Stimulated activated naive CD8-positive, alpha-beta T cell treated with anti-CD3 and anti-CD28 coated beads, Interleukin-15, Interleukin-2, amounts not matched to agents 100 ng/mL and 50 ng/mL, for 24 hours (primary cell): ENCODE measurements around the gene SYF2.
"Not testable (repeated sequence)": the region's sequence is repeated elsewhere in the genome, so short reads cannot be mapped to it uniquely, and the experiment has no call there.

Experiments
- H3K27ac Mint-ChIP-seq: one replicate; pipeline ENCODE4 v1.8.0; 2021; ENCODE audit warnings: mild to moderate bottlenecking, mixed read lengths
- H3K27me3 Mint-ChIP-seq: one replicate; pipeline ENCODE4 v1.8.0; 2021; ENCODE audit warnings: mixed read lengths
- H3K36me3 Mint-ChIP-seq: one replicate; pipeline ENCODE4 v1.8.0; 2021; ENCODE audit warnings: low read depth, mixed read lengths
- H3K4me1 Mint-ChIP-seq: one replicate; pipeline ENCODE4 v1.8.0; 2021; ENCODE audit warnings: low read depth, mixed read lengths
- H3K4me3 Mint-ChIP-seq: one replicate; pipeline ENCODE4 v1.8.0; 2021; ENCODE audit warnings: mild to moderate bottlenecking, mixed read lengths
- H3K9me3 Mint-ChIP-seq: one replicate; pipeline ENCODE4 v1.8.0; 2021; ENCODE audit warnings: mixed read lengths

The SYF2 gene

DNA sequence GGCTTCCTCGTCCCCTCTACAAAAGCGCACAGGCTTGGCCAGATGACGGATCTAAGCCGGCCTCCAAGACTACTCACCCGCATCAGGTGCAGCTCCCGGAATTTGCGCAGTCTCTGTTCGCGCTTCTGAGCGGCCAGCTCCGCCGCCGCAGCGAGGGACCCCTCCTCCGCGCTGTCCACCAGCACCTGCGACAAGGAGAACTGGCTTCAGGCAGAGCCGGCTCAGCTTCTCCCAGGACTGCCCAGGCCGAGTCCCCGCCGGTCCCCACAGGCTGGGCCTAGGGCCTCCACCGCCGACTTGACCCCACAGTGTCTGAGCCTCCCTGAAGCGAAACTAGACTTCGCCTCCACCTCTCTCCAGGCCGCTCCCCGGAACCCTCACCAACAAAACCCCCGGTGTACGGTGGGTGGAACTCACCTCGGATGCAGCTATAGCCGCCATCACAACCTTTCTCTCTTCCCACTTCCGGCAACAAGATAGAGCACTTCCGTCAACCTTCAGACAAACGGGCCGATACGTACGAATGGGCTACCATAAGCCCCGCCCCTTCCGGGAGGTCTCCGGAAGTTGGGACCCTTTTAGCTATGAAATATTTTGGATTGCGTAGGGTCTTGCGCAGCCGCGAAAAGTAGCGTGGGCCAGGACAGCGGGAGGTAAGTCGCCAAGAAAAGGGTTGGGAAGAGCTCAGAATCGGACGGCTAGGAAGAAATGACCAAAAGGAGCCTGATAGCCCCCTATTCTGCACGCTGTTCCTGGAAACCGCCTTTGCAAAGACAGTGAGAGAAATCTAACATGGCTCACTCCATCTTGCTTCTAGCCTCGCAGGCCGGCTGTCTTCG is at the start of gene SYF2:
SYF2 (minus strand) TSS at position 476 of the 839 bp plus-strand sequence; CDS start at position 441, 35 bp downstream.
- Mint-ChIP-seq H3K27me3 (no peaks in the 10 kb centered on the region), H3K27ac (no peak within 1 kb of the TSS), H3K9me3 (no peaks in the 10 kb centered on the region), H3K4me3 (no peak within 1 kb of the TSS), H3K36me3 (peaks cover 38% of the 10 kb centered on the region), H3K4me1 (peaks cover 43% of the 10 kb centered on the region)

DNA sequence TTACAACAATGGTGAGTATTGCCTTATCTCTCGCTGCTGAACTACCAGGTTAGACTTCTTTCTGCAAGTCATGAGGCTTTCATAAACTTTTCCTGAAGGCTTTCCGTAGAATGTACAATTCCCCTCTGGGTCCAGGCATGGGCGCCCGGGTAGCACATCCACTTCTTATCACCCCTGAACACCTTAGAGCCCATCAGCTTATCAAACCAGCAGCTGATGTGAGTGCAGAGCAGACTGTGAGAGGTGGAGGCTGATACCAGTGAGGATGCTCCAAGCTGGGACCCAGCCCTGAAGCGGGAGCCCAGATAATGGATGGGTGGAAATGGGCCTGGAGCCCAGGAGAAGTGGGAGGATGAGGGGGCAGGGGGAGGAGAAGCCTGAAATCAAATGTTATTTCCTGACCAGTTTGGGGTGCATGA is 47.4 kb upstream of the SYF2 start:
- H3K27ac Mint-ChIP-seq, H3K4me1 Mint-ChIP-seq, H3K4me3 Mint-ChIP-seq, H3K36me3 Mint-ChIP-seq, H3K9me3 Mint-ChIP-seq, H3K27me3 Mint-ChIP-seq: not testable (repeated sequence)

DNA sequence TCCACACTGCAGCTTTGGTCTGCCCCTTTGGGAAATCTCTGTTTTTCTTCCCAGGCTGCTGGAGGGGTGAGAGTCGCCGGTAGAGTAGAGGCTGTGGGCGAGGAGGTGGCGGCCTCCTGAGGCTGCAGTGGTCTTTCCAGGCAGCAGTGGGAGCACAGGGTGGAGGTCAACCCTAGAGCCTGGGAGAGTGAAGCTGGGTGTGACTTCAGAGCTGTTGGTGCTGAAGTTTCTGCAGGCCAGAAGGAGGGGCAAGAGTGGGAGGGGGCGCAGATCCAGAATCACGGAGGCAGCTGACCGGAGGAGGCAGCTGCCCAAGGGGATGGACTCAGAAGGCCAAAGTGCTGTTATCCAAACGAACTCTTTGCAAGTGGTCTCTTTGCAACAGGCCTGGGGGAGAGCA is 46.5 kb upstream of the SYF2 start:
- H3K36me3 Mint-ChIP-seq, H3K27me3 Mint-ChIP-seq, H3K4me3 Mint-ChIP-seq, H3K9me3 Mint-ChIP-seq, H3K4me1 Mint-ChIP-seq, H3K27ac Mint-ChIP-seq: not testable (repeated sequence)

DNA sequence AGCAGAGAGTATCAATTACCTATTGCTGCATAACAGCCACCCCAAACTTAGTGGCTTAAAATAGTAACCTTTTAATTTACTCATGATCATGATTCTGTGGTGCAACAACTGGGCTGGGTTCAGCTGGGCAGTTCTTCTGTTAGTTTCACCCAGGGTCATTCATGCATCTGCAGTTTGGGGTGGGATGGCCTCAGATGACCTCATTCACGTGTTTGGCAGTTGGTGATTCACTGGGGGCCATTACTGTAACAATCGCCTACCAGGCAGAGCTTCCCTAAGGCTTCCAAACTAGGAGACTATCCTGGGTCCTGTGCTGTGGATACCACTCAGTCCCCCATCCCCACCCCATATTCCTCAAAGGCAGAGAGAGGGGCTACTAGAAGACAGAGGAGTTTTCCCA is 46.1 kb upstream of the SYF2 start:
- H3K27me3 Mint-ChIP-seq, H3K4me1 Mint-ChIP-seq, H3K27ac Mint-ChIP-seq, H3K36me3 Mint-ChIP-seq, H3K9me3 Mint-ChIP-seq, H3K4me3 Mint-ChIP-seq: not testable (repeated sequence)

DNA sequence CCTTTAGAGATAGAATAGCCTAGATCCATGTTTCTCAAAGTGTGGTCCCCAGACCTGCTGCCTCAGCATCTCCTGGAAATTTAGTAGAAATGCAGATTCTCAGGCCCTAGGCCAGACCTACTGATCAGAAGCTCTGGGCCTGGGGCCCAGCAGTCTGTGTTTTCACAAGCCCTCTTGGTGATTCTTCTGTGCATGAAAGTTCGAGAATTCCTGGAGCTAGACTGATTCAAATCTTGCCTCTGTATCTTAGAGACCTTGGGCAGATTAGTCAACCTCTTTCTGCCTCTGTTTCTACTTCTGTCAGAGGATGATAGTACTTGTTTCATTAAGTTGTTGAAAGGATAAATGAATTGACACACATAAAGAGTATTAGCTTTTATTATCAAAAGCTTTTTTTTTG is 45.0 kb upstream of the SYF2 start:
- H3K4me3 Mint-ChIP-seq, H3K9me3 Mint-ChIP-seq, H3K36me3 Mint-ChIP-seq, H3K4me1 Mint-ChIP-seq, H3K27ac Mint-ChIP-seq, H3K27me3 Mint-ChIP-seq: not testable (repeated sequence)

DNA sequence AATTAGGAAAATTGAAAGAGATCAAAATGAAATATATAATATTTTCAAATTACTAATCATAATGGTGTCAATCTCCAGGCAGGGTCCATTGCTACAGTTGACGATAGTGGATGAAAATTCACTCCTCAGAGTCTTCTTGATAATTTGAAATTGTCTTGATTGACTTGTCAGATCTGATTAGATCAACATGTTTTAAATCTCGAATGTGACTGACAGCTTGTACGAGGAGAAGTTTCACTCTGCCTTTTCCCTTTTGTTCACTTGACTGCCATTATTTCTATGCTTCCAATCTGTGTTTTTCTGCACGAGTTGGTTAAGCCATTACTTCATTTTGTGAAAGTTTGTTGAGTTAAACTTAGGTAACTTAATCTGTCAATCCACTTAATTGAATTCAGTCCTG is 43.3 kb upstream of the SYF2 start:
- H3K27ac Mint-ChIP-seq, H3K4me1 Mint-ChIP-seq, H3K4me3 Mint-ChIP-seq, H3K36me3 Mint-ChIP-seq, H3K9me3 Mint-ChIP-seq, H3K27me3 Mint-ChIP-seq: not testable (repeated sequence)

DNA sequence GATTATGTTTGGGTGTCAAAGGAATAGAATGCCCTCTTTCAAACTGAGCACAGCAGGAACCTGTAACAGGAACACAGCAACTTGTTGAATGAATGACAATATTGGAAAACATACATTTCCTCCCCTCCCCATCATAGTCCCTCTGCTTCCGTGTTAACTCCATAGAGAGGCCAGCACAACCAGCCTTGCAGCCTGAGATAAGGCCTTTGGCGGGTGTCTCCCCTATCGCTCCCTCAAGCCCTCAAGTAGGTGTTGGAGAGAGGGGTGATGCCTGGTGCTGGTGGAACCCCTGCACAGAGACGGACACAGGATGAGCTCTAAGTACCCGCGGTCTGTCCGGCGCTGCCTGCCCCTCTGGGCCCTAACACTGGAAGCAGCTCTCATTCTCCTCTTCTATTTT is 39.9 kb upstream of the SYF2 start, which contains the start of gene RHD:
RHD (plus strand) TSS at position 272 of the 400 bp plus-strand sequence; CDS start at position 311, 39 bp downstream.
- H3K27ac Mint-ChIP-seq, H3K36me3 Mint-ChIP-seq, H3K27me3 Mint-ChIP-seq, H3K9me3 Mint-ChIP-seq, H3K4me3 Mint-ChIP-seq, H3K4me1 Mint-ChIP-seq: not testable (repeated sequence)

DNA sequence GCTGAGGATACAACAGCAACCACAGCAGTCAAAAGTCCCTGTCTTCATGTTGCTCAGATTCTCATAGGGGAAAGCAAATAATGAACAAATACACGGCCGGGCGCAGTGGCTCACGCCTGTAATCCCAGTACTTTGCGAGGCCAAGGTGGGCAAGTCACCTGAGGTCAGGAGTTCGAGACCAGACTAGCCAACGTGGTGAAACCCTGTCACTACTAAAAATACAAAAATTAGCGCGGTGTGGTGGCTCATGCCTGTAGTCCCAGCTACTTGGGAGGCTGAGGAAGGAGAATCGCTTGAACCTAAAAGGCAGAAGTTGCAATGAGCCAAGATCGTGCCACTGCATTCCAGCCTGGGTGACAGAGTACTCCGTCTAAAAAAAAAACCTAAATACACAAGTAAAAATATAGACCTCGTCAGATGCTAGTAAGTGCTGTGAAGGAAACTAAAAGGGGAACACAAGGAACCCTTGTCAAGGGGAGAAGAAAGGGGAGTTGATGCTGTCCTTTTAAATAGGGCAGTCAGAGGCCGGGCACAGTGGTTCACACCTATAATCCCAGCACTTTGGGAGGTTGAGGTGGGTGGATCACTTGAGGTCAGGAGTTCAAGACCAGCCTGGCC is 36.0 kb upstream of the SYF2 start:
- not testable (repeated sequence) for H3K27ac Mint-ChIP-seq, H3K27me3 Mint-ChIP-seq, H3K36me3 Mint-ChIP-seq, H3K4me1 Mint-ChIP-seq, H3K9me3 Mint-ChIP-seq
- H3K4me3 Mint-ChIP-seq: peak overlapping the region; percentile 68

DNA sequence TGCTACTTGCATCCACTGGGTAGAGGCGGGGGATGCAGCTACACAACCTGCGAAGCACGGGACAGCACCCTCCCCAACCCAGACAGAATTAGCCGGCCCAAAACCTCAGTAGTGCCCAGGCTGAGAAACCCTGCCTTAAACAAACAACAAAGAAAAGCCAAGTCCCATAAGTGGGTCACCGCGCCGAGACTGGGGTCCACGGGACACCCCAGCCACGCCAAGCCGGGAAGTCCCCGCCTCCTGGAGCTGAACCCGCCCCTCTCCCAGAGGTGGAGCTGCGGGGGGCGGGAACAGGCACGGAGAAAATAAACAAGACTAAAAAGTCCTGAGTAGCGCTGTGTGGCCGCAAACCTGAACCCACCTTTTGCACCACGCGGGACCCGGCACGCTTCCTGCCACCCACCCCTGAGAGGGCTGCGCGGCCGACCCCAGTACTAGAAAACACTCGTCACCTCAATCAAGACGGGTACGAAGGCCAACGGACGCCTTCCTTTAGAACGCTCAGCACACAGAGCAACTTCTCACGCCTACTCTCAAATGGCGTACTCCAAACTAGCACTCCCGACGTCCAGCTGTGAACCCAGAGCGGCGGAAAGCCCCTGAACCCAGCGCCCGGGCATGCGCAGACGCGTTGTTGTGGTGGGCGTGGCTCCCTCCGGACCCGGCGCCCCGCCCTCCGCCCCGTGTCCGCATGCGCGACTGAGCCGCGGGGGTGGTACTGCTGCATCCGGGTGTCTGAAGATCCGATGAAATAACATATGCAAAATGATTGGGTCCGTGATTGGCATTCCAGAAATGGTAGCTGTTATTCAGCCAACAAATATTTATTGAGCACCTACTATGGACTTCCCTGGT is 35.2 kb upstream of the SYF2 start:
- not testable (repeated sequence) for H3K4me1 Mint-ChIP-seq, H3K27ac Mint-ChIP-seq, H3K36me3 Mint-ChIP-seq, H3K9me3 Mint-ChIP-seq, H3K27me3 Mint-ChIP-seq
- peak overlapping the region; percentile 68 for H3K4me3 Mint-ChIP-seq

DNA sequence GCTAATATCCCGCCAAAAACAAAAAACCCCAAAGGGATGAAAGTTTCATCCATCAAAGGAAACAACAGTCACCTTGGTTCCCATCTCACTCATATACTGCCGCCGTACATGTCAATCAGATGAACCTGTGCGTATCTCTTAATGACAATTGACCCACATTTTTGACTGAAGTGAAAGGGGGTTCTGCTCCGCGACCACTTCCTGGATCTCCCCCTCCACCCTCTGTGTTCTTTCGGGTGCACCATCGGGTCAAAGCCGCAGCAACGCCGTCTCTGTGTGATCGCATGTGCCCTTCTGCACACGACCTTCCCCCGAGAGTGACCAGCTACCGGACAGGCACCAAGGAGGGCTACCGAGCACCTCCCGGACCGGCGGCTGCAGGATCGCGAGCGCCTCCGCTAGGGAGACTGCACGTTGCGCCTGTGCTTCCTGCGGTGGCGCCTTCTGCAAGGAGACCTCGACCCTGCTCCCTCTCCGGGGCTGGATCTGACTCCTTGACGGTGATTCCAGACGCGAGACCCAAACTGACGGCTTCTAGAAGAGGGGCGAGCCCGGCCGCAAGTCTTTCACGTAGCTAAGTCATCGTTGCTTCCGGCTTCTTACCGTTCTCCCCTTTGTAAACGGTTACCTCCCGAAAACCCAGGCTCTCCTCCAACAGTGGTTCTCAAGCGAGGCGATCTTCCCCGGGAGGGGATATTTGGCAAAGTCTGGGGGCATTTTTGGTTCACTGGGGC is 34.4 kb upstream of the SYF2 start:
- H3K9me3 Mint-ChIP-seq, H3K4me1 Mint-ChIP-seq, H3K27me3 Mint-ChIP-seq: not testable (repeated sequence)
- H3K27ac Mint-ChIP-seq: peak overlapping the region; percentile 72
- peaks cover 16% of the 10 kb centered on the region for H3K36me3 Mint-ChIP-seq
- H3K4me3 Mint-ChIP-seq: peak overlapping the region; percentile 88

DNA sequence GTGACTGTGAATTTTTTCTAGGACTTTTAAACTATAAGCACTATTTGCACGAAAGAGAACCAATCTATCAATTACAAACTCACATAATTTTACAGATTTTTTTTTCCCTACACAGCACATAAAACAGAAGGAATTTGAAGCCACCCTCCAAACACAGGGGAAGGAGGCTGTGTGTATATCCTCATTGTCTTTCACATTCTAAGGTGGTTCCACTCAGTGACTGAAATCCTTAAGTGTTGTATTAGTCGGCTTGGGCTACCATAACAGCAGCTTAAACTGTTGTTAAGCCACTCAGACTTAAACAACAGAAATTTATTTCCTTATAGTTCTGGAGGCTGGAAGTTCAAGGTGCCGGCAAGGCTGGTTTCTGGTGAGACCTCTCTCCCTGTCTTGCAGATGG is 28.0 kb upstream of the SYF2 start:
- H3K27ac Mint-ChIP-seq, H3K27me3 Mint-ChIP-seq, H3K4me3 Mint-ChIP-seq, H3K9me3 Mint-ChIP-seq: not testable (repeated sequence)
- H3K4me1 Mint-ChIP-seq: peaks cover 12% of the 10 kb centered on the region
- H3K36me3 Mint-ChIP-seq: peaks cover 16% of the 10 kb centered on the region

DNA sequence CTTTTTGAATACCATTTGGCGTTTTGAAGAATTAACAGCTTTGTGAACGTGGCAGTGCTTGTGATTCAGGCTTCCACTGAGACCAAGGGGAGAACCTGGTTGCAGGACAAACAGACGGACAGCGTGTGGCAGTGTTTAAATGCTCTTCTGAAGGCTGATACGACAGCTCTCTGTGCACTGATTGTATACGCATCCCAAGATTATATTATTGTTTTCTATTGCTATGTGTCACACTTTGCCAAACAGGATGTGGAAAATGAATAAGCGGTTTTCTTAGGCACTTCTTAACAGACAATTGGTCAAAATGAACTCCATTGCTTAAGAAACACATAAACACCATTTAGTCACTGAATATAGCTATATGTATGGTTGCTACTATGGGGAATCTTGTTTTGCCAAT is 27.5 kb upstream of the SYF2 start:
- not testable (repeated sequence) for H3K27ac Mint-ChIP-seq, H3K27me3 Mint-ChIP-seq, H3K9me3 Mint-ChIP-seq, H3K4me3 Mint-ChIP-seq
- peaks cover 16% of the 10 kb centered on the region for H3K36me3 Mint-ChIP-seq
- peaks cover 12% of the 10 kb centered on the region for H3K4me1 Mint-ChIP-seq

DNA sequence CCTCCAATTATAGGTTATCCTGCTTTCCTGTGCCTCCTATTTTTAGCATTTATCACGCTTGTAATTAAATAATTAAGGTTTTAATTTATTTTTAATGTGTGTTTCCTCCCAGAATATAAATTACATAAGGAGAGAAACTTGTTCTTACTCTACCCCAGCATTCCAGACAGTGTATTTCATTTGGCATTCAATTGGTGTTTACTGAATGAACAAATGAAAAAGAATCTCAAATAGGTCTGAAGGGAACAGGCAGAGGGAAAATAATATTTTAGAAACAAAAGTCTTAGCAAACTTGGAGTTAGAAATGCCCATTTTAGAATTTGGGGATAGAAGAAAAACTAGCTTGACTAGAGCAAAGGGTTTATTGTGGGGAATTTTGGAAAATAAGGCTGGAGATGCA is 24.9 kb upstream of the SYF2 start:
- H3K9me3 Mint-ChIP-seq: no peaks in the 10 kb centered on the region
- H3K27ac Mint-ChIP-seq: no peak overlapping the region
- H3K4me1 Mint-ChIP-seq: peaks cover 12% of the 10 kb centered on the region
- peaks cover 3% of the 10 kb centered on the region for H3K36me3 Mint-ChIP-seq
- H3K27me3 Mint-ChIP-seq: no peaks in the 10 kb centered on the region
- no peak overlapping the region for H3K4me3 Mint-ChIP-seq

DNA sequence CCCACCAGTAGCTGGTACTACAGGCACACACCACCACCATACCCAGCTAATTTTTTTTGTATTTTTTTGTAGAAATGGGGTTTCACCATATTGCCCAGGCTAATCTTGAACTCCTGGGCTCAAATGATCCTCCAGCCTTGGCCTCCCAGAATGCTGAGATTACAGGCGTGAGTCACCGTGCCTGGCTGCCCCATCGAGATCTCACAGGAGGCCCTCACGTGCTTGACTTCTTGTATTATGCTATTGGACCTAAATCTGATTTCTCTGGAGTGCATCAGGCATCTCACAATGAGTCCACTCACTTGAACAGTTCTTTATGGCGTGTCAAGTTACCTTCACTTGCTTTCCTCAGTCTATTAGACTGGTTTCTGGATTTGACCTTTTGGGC is 24.3 kb upstream of the SYF2 start:
- Mint-ChIP-seq H3K4me1 (peaks cover 12% of the 10 kb centered on the region), H3K27me3 (no peaks in the 10 kb centered on the region), H3K36me3 (no peaks in the 10 kb centered on the region), H3K4me3 (no peak overlapping the region), H3K9me3 (no peaks in the 10 kb centered on the region), H3K27ac (no peak overlapping the region)
